CD4-positive, alpha-beta T cell treated with Interleukin-2 at 100 ng/mL for 4 hours (primary cell): Measurements from ENCODE around the gene FOLR1.

Experiments
- DNase-seq: peaks from one replicate; pipeline ENCODE4 v3.0.0-alpha.2; 2020; ENCODE audit warnings: low spot score

FOLR1 gene

DNA sequence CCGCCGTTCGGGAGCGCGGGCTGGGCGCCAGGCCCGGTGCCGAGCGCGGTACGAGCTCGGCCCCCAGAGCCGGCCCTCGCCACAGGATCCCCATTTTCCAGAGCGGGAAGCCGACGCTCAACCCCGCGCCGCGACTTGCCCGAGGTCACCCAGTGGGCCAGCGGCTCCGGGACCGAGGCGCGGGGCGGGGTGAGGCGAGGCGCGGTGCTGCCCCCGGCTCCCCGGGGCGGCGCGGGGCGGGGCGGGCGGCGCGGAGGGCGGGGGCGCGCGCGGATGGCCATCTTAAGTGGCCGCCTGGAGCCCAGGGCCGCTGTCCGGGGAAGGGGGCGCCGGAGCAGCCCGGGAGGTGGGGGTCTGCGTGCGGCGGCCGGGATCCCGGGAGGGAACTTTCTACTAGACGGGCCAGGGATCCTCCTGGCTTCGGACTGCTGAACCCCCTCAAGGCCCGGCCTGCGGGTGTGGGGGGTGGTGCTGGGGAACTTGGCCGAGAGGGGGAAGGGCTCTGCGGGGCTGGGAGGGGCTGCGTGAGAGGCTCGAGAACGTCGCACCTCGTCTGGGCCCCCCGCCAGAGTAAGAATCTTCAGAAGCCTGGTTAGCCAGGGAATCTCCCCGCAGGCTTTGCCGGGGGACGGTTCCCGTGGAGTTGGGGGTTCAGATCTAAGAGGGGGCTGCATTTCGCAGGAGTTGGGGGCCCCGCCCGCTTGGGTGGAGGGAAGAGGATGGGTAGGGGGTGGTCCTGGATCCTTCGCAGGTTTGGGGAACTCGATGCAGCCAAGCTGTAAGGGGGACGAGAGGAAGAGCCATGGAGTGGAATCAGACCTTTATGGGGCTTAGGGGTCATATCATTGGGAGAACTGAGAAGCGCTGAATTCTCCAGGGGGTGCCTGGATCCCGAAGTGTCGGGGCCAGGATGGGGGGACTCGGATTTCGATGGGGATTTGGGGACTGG lies 31.9 kb downstream of the FOLR1 start:
- DNase-seq: peak; percentile 50

DNA sequence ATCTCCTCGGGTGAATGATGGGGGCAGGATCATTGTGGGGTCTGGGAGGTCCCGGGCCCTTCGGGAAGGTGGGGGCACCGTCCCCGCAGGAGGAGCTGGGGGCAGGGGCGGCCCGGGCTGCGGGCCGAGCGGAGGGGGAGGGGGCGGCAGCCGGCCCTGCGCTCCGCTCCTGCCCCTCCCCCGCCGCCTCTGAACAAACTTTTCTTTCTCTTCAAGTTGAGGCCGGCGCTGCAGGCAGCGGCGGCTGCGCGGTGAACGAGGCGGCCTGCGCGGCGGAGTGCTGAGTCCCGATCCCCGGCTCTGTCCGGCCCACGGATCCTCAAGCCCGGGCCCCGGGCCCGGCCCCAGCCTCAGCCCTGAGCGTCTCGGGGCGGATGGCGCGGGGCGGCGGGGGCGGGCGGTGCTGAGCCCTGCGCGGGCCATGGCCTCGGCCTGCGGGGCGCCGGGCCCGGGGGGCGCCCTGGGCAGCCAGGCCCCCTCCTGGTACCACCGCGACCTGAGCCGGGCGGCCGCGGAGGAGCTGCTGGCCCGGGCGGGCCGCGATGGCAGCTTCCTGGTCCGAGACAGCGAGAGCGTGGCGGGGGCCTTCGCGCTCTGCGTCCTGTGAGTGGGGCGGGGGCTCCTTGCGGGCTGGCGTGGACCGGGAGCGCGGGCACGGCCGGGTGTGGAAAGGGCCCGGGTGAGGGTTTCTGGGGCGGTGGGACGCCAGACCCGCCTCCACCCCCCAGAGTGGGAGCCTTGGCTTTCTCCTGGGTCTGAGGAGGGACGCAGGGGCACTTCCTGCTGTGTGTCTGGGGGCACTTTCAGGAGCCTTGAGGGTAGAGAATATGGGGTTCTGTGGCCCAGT lies 32.8 kb downstream of the FOLR1 start, which contains the start of gene INPPL1:
Gene INPPL1 (plus strand): TSS at position 204 of the 847 bp plus-strand sequence. CDS start 218 bp downstream, at position 422.
- DNase-seq: peak; percentile 32

DNA sequence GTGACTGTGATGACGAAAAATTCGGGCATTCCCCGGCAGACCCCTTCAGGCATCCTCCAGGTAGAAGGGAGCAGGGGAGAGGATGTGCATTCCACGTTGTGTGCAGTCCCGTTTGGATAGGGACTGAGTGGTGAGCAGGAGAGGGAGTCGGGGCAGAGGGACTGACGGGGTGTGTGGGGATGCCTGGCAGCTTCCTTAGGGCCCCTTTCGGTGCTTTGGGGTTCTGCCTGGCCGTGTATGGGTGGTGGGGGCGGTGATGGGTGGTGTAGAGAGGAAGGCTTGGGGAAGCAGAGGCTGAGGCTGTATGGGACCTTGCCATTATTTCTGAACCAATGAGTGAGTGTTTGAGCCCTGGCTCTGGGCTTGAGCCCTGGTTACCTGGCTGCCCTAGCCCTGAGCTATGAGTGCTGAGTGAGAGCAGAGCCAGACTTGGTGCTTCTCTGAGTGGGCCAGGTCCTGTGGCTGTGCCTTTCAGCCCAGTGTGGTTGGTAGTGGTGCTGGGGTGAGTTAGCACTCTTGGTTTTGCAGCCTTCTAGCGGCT lies 33.5 kb downstream of the FOLR1 start:
- peak; percentile 27 for DNase-seq

DNA sequence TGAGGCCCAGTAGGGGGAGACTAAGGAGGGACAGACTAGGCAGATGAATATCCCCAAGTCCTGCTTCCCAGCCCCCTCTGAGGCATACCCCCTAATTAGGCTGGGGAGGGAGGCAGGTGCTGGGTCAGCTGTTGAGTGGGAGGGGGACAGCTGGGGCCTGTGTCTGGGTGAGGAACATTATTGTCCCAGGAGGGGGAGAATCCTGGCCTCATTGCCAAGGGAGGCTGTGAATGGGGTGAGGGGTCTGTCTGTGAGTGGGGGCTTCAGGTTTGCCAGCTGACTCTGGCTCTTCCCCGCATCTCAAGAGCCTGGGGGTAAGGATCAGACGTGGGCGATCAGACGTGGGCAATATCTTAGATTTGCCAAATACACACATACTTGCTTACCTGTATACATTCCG lies 34.8 kb downstream of the FOLR1 start:
- no peak for DNase-seq

DNA sequence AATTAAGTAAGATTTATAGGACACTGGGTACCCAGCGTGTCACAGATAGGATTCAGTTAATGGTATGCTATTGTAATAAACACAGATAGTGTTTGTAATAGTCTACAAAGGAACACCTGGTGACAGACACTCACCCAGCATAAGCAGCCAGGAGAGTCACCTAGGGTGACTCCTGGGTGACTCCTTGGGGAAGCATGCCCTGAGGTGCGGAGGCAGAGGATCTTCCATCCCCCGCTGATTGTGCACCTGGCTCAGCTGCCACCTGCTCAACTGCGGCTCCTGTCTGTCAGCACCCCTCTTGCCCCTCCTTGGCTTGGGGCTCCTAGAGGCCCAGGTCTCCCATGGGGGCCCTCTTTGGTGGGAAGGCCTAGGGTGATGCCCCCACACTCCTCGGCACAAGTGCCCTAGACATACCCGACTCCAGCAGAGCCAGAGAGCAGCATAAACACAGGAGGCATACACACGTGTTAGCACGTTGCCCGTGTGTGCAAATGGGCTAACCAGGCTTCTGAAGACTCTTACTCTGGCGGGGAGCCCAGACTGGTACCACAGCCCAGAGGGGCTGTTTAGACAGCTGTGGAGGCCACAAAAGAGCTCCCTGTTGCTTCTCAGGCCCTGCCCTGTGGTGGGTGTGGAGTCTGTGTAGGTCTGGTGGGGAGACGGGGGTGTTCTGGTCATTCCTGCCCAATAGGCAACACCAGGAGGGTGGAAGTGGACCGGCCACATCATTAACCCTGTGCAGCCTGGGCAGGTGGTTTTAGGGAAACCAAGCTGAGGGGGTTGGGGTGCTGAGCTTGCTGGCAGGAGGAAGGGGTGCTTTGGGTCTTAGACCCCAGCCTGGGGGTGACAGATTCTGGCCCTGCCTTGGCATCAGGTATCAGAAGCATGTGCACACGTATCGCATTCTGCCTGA lies 35.6 kb downstream of the FOLR1 start:
- DNase-seq: no peak

- no peak for DNase-seq
Measured at GRCh38 chr11:72228229-72228843, 36.4 kb downstream of the FOLR1 start.

DNA sequence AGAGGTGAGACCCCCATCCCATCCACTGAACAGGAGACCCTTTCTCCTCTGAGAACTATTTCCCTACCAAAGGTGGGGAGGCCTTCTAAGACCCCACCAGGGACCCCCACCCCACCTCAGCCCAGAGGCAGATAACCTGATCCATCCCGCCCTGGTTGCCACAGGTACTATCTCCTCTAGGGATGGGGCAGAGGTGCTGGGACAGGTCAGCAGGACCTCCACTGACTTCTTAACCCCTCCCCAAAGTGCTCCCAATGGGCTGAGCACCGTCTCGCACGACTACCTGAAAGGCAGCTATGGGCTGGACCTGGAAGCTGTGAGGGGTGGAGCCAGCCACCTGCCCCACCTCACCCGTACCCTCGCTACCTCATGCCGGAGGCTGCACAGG lies 36.9 kb downstream of the FOLR1 start:
- DNase-seq: no peak

DNA sequence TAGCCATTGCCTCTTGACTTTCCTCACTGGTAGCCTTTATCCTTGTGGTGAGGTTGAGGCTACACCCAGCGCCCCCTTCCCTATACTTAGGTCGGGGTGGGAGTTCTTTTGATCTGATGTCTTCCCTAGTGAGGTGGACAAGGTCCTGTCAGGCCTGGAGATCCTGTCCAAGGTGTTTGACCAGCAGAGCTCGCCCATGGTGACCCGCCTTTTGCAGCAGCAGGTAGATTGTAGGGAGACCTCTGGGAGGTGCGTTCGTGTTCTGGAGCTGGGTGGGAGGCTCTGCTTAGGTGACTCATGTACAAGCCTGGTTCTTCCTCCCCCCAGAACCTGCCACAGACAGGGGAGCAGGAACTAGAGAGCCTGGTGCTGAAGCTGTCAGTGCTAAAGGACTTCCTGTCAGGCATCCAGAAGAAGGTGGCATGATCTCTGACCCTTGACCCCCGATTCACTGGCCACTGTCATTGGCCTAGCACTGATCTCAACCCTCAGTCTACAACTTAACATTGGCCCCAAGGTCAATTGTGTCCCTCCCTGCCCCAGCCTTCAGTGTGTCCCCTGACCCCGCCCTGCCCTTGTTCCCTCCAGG lies 37.5 kb downstream of the FOLR1 start:
- no peak for DNase-seq

DNA sequence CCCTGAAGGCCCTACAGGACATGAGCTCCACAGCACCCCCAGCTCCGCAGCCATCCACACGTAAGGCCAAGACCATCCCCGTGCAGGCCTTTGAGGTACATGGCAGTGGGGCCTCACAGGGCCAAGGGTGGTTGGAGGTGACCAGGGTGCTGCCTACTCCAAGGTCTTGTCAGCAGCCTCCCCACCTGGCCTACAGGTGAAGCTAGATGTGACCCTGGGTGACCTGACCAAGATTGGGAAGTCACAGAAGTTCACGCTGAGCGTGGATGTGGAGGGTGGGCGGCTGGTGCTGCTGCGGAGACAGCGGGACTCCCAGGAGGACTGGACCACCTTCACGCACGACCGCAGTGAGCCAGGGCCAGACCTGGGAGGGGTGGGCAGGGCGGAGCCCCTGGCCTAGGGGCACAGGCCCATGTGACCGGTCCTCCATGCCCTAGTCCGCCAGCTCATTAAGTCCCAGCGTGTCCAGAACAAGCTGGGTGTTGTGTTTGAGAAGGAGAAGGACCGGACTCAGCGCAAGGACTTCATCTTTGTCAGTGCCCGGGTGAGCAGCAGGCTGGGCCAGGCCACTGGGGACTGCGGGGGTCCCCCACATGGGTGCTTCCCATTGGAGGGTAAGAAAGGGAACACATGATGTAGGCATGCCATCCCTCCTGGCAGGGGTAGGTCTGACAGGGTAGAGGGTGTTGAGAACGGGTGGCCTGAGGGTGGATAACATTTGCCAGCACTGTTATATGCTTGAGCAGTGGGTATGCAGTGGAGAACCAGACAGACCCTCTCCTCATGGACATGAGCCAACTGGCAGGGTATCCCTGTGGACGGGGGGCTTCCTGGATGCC lies 38.2 kb downstream of the FOLR1 start:
- DNase-seq: no peak

- DNase-seq: no peak
Measured at GRCh38 chr11:72230764-72231365, 38.9 kb downstream of the FOLR1 start.

GRCh38 chr11:72231396-72232259 lies 39.7 kb downstream of the FOLR1 start:
- no peak for DNase-seq

GRCh38 chr11:72232260-72233055 lies 40.5 kb downstream of the FOLR1 start:
- DNase-seq: no peak

DNA sequence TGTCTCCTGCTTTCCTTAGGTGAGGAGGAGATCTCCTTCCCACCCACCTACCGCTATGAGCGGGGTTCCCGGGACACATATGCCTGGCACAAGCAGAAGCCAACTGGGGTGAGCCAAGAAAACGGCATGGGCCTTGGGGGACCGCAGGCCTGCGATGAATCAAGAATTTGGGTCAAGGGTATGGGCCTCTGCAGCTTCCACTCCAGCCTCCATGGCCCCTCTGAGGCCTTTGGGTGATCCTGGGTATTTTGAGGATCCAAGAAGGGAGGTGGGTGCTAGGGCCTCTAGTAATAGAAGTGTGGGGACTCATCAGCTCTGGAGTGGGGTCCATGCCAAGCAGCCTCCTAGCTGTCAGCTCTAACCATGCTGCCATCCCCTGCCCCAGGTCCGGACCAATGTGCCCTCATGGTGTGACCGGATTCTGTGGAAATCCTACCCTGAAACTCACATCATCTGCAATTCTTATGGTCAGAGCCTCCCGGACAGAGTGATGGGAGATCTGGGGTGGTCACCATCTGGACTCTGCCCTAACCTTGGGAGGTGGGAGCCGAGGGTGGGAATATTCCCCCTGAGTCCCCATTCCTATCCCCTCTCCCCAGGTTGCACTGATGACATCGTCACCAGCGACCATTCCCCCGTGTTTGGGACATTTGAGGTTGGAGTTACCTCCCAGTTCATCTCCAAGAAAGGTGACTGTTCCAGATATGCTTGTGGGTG lies 41.3 kb downstream of the FOLR1 start:
- no peak for DNase-seq

DNA sequence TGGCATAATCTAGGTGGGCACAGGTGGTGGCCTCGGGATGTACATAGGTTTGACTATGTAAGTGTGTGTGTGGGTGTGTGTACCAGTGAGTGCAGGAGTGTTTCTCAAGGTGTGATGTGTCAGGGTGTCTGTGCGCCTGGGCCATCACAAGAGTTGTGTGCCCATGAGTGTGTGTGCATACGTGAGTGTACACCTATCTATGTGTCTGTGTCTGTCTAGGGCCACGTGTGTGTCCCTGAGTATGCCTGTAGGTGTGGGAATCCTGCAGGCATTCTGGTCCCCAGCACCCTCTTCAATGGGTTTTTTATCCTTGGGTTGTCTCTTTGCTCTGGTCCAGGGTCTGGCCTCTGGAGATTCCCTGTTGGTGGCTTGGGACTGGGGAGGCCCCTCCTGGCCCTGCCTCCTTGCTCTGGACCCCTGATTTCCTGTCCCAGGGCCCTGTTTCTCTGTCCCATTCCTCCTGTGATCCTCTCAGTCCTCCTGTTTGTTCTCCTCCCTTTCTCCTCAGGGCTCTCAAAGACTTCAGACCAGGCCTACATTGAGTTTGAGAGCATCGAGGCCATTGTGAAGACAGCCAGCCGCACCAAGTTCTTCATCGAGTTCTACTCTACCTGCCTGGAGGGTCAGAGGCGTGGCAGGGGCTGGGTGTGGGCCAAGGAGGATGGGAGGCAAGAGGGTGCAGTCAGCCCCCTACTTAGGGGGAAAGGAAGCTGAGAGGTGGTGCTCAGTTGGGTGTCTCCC lies 42.0 kb downstream of the FOLR1 start:
- no peak for DNase-seq

DNA sequence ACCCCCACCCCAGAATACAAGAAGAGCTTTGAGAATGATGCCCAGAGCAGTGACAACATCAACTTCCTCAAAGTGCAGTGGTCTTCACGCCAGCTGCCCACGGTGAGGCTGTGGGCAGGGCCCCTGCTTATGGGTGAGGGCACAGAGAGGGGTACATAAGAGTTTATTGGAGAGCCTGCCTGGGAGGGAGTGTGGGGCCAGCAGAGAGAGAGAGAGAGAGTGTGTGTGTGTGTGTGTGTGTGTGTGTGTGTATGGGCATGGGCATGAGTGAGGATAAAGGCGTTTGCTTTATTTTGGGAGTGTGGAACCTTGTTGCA lies 42.5 kb downstream of the FOLR1 start:
- no peak for DNase-seq

GRCh38 chr11:72234920-72235319 lies 43.0 kb downstream of the FOLR1 start:
- DNase-seq: no peak
